Hippocampal formation (tissue), 2 donors: ENCODE results near the gene KLRB1.
"Not testable (repeated sequence)": the region's sequence is repeated elsewhere in the genome, so short reads cannot be mapped to it uniquely, and the experiment has no call there.

Experiments used
- DNase-seq, 2 donors: peaks; one replicate each; lab custom pipeline; 2025; lab: John Stamatoyannopoulos, UW

The KLRB1 gene

GRCh38 chr12:9607716-9608115, at the start of gene KLRB1:
KLRB1 (minus strand) TSS chr12:9607916; CDS start chr12:9607839, 77 bp downstream.
- no peak for DNase-seq

- no peak for DNase-seq
Observed at GRCh38 chr12:9651265-9651729, 43.6 kb upstream of the KLRB1 start.

- no peak for DNase-seq
Observed at GRCh38 chr12:9650151-9650576, 42.4 kb upstream of the KLRB1 start.

GRCh38 chr12:9649532-9649940, 41.8 kb upstream of the KLRB1 start:
- no peak for DNase-seq

- DNase-seq, result no peak
Observed at GRCh38 chr12:9648701-9649531, 41.2 kb upstream of the KLRB1 start.

DNA sequence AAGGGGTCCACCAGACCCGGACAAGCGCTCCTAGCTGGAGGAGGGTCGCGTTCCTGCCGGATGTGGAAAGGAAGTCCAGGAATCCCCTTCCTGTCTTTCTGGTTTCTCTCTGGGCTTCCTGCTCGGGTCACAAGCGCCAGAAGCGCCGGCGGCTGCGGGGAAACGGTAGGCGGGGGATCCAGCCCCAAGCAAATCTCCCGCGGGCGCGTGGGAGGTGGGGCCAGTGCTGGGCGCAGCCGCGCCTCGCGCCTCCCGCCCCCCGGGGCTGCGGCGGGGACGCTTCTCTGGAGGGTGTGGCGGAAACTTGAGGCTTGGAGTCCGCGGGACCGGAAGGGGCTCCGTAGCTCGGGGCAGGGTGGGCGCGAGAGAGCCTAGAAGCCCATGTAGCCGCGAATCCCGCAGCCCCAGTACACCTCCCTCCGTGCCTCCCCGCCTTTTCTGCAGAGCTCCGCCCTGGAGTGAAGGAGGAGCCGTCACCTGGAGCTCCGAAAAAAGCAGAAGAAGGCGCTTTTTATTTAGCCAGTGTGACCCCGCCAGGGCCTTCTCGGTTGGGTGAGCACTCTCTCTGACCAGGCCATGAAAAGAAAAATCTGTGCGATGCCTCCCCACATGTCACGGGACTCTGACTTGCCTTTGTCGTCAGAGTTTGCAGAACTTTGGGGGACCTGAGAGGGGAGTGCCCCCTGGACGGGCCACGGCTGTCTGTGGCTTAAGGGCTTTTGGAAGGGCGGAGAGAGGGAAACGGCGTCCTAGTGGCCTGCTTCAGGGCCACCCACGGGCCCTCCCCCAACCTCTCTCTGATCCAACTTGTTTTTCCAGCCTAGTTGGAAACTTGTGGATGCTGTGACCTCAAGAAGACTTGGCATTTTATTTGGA, 40.3 kb upstream of the KLRB1 start:
- peak; percentile 44 to 64 for DNase-seq

DNA sequence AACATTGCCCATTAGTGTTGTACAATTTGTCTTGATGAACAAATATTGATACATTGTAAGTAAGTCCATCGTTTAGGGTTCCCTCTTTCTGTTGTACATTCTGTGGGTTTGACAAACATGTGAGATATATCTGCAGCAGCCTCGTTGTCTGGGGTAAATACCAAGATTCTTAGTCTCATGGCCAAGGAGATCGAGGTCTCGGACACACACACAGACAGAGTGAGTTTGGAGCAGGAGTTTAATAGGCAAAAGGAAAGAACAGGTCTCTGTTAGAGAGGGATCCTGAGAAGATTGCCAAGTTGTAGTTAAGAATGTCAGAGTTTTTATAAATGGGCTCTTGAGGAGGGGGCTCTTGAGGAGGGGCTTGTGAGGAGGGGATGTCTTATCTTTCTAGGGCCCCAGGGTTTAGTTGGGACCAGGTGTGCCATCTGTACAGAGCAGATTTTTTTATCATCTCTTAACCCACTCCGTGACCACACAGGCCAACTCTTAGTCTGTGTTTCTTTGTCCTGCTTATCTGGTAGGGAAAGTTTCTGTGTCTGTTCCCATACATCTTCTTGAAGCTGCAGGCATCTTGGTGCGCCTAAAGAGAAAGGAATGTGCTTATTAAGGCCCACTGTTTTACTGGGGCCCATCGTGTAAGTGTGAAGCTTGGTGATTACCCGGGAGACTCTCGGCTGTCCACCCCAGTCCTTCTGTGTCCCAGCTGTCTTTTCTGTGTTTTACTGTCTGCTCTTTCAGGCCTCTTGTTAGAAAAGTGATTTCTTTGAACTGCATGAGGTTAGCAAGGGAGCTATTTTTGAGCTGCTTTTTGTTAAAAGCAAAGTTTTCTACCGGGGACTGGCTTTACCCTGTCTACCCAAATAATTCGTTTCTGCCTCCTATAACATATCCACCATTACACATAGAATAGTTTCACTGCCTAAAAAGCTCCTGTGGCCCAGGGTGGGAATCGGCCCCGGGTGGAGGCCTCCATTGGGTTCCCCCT, 39.4 kb upstream of the KLRB1 start:
- no peak for DNase-seq

GRCh38 chr12:9644985-9645551, 37.4 kb upstream of the KLRB1 start:
- DNase-seq, result not testable (repeated sequence)

- DNase-seq, result no peak
Observed at GRCh38 chr12:9643266-9643660, 35.5 kb upstream of the KLRB1 start.

GRCh38 chr12:9642606-9643265, 35.0 kb upstream of the KLRB1 start:
- no peak for DNase-seq

- no peak for DNase-seq
Observed at GRCh38 chr12:9640024-9640423, 32.3 kb upstream of the KLRB1 start.

GRCh38 chr12:9636851-9637206, 29.1 kb upstream of the KLRB1 start:
- DNase-seq, result no peak

DNA sequence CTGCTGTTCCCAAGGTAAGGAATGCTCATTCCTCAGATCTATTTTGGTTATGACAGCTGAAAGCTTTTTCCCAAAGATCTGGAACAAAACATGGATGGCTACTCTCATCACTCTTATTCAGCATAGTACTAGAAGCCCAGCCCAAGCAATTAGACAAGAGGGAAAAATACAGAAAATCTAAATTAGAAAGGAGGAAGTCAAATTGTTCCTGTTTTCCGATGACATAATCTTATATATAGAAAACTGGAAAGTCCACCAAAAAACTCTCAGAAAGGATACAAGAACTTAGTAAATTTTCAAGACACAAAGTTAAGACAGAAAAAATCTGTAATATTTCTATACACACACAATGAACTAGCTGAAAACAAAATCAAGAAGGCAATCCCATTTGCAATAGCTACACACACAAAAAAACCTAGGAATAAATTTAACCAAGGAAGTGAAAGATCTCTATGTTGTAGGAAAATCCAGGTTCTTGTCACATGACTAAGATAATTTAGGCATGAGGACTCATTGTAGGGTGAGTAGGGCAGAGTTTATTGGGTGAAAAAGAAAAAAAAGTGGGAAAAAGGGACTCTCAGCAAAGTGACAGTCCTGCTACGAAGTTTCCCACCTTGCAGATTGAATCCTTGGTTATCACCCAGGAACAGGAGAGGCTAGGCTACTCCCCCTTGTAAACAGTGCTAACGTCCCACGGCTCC, 28.6 kb upstream of the KLRB1 start:
- no peak for DNase-seq

- no peak for DNase-seq
Observed at GRCh38 chr12:9634969-9635754, 27.4 kb upstream of the KLRB1 start.

- no peak for DNase-seq
Observed at GRCh38 chr12:9634177-9634803, 26.6 kb upstream of the KLRB1 start.

DNA sequence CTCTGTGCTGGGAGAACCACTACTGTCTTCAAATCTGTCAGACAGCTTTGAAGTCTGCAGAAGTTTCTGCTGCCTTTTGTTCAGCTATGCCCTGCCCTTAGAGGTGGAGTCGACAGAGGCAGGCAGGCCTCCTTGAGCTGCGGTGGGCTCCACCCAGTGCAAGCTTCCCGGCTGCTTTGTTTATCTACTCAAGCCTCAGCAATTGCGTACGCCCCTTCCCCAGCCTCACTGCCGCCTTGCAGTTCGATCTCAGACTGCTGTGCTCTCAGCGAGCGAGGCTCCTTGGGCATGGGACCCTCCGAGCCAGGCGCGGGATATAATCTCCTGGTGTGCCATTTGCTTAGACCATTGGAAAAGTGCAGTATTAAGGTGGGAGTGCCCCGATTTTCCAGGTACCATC, 25.1 kb upstream of the KLRB1 start:
- DNase-seq, result no peak

DNA sequence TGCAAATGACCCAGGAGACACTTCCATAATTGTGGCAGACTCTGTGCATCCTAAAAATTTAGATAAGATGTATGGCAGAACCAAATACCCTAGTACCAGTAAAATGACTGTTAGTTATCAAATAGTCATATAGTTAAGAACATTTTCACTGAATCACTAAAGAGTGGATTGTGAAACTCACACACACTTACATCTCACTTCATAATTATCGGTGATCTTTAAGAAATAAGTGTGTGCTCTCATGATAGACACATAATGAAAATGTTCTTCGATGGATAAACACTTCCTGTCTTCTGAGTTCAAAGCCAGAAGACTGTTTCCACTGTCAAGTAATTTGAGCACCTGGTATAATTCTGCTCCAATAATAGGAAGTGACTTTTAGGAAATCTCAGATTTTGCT, 19.1 kb upstream of the KLRB1 start:
- DNase-seq, result no peak

GRCh38 chr12:9626291-9626690, 18.6 kb upstream of the KLRB1 start:
- DNase-seq, result no peak

DNA sequence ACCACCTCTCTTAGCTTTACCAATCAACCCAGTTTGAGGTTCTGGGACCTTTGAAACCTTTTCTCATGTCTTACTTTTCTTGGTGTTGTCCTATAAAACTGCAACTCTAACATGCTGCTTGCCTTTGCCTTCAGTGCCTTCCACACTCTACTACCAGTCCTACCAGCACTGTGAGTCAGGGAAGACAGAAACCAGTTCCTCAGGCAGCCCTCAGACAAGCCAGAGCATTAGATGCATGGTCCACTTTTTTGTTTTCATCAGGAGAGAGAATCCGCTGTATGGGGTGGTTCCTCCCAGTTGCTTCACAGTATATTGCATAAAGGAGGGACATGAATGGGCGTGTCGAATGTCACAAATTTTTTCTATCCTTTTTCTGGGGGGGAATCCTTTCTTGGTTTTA, 17.3 kb upstream of the KLRB1 start:
- no peak for DNase-seq
